Measurements from ENCODE around the gene ARHGEF39.
A peak's percentile ranks its signal among the peaks of the same experiment; 100 is the strongest.
"Not testable (repeated sequence)": the region's sequence is repeated elsewhere in the genome, so short reads cannot be mapped to it uniquely, and the experiment has no call there.

ARHGEF39 gene

GRCh38 chr9:35651956-35652828, 12.8 kb downstream of the ARHGEF39 start:
- DNase-seq (ENCODE audit: low read depth, low spot score): no peak

- no peak for DNase-seq (ENCODE audit: low read depth, low spot score)
These were observed 14.4 kb downstream of the ARHGEF39 start, which contains the start of gene SIT1 for GRCh38 chr9:35650341-35651158. Gene SIT1, minus strand, starts transcription at chr9:35650931. Its CDS starts 78 bp downstream, at chr9:35650853.

GRCh38 chr9:35649431-35650340, 15.3 kb downstream of the ARHGEF39 start:
- no peak for DNase-seq (ENCODE audit: low read depth, low spot score)

- peak; percentile 95 for DNase-seq (ENCODE audit: low read depth, low spot score)
These were observed 18.3 kb downstream of the ARHGEF39 start for GRCh38 chr9:35646533-35647265.

- DNase-seq (ENCODE audit: low read depth, low spot score): peak; percentile 73
These were observed 18.9 kb downstream of the ARHGEF39 start for GRCh38 chr9:35646153-35646532.

- DNase-seq (ENCODE audit: low read depth, low spot score): not testable (repeated sequence)
These were observed 19.3 kb downstream of the ARHGEF39 start for GRCh38 chr9:35645736-35646135.

- no peak for DNase-seq (ENCODE audit: low read depth, low spot score)
These were observed 21.9 kb downstream of the ARHGEF39 start for GRCh38 chr9:35643046-35643445.

GRCh38 chr9:35641478-35641877, 23.5 kb downstream of the ARHGEF39 start:
- DNase-seq (ENCODE audit: low read depth, low spot score): not testable (repeated sequence)

- not testable (repeated sequence) for DNase-seq (ENCODE audit: low read depth, low spot score)
These were observed 24.6 kb downstream of the ARHGEF39 start for GRCh38 chr9:35640431-35640830.

GRCh38 chr9:35639631-35640030, 25.4 kb downstream of the ARHGEF39 start:
- DNase-seq (ENCODE audit: low read depth, low spot score): no peak

- DNase-seq (ENCODE audit: low read depth, low spot score): not testable (repeated sequence)
These were observed 25.8 kb downstream of the ARHGEF39 start for GRCh38 chr9:35639225-35639624.

- not testable (repeated sequence) for DNase-seq (ENCODE audit: low read depth, low spot score)
These were observed 26.2 kb downstream of the ARHGEF39 start for GRCh38 chr9:35638751-35639150.

- DNase-seq (ENCODE audit: low read depth, low spot score): not testable (repeated sequence)
These were observed 27.5 kb downstream of the ARHGEF39 start for GRCh38 chr9:35637427-35637955.

GRCh38 chr9:35636877-35637246, 28.1 kb downstream of the ARHGEF39 start:
- not testable (repeated sequence) for DNase-seq (ENCODE audit: low read depth, low spot score)

GRCh38 chr9:35636135-35636876, 28.7 kb downstream of the ARHGEF39 start:
- DNase-seq (ENCODE audit: low read depth, low spot score): no peak

- DNase-seq (ENCODE audit: low read depth, low spot score): no peak
These were observed 29.3 kb downstream of the ARHGEF39 start for GRCh38 chr9:35635730-35636129.

- no peak for DNase-seq (ENCODE audit: low read depth, low spot score)
These were observed 35.4 kb downstream of the ARHGEF39 start for GRCh38 chr9:35629597-35629996.

GRCh38 chr9:35628389-35628991, 36.5 kb downstream of the ARHGEF39 start:
- DNase-seq (ENCODE audit: low read depth, low spot score): no peak

- no peak for DNase-seq (ENCODE audit: low read depth, low spot score)
These were observed 37.4 kb downstream of the ARHGEF39 start for GRCh38 chr9:35627575-35627974.
